Testis (tissue), 2 donors: ENCODE data around the gene TCEA2.

Experiments
- CTCF ChIP-seq, 3 experiments: fragments of 450-650 bp in 2 of 3; fragments of 200-600 bp in 1 of 3; sonication (generic) in 1 of 3; IDR thresholded peaks; one replicate each; pipeline ENCODE4 v1.5.1; 2016 to 2019; ENCODE audit warnings: antibody characterized with exemption in 3 of 3, mild to moderate bottlenecking in 2 of 3, moderate library complexity in 1 of 3
- POLR2A ChIP-seq: fragments of 450-650 bp; IDR thresholded peaks from one replicate; pipeline ENCODE4 v1.6.1; 2017; ENCODE audit warnings: antibody characterized with exemption, mild to moderate bottlenecking, moderate library complexity

DNA sequence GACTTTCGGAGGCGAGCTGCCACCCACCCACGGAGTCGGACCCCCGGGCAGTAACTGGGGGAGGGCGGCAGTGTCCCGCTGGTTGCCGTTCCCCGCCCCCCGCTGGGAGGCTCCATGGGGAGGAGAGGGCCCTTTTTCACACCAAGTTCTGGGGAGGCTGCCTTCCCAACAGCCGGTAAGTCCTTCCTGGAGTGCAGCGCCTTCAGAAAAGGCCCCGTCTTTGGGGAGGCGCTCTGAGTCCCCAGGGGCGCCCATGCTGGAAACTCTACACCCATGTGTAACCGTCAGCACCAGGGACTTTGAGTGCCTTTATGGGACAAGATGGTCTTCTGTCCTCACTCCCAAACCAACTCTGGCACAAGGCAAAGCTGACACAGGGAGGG is 13.1 kb upstream of the TCEA2 start:
- no peak for TF ChIP-seq CTCF (IDR thresholded peaks at IDR 0.05)
- no peak for TF ChIP-seq POLR2A
